Ishikawa (cell line): Measurements from ENCODE around the gene TMEM208.

ENCODE experiments used
- EP300 ChIP-seq: IDR thresholded peaks from 2 replicates; pipeline ENCODE4 v1.6.1; 2012; ENCODE audit warnings: borderline replicate concordance
- FOXM1 ChIP-seq: IDR thresholded peaks from 2 replicates; pipeline ENCODE4 v1.6.1; 2012; ENCODE audit warnings: low read depth, borderline replicate concordance
- MAX ChIP-seq: IDR thresholded peaks from 2 replicates; pipeline ENCODE4 v1.6.1; 2012
- NFIC ChIP-seq: IDR thresholded peaks from 2 replicates; pipeline ENCODE4 v1.6.1; 2012
- RAD21 ChIP-seq: IDR thresholded peaks from 2 replicates; pipeline ENCODE4 v1.6.1; 2012; ENCODE audit warnings: low read depth
- REST ChIP-seq: IDR thresholded peaks from 2 replicates; pipeline ENCODE4 v1.6.1; 2012; ENCODE audit warnings: low read depth, mild to moderate bottlenecking
- TAF1 ChIP-seq: IDR thresholded peaks from 2 replicates; pipeline ENCODE4 v1.6.1; 2012; ENCODE audit warnings: low read depth, mild to moderate bottlenecking
- TCF12 ChIP-seq: IDR thresholded peaks from 2 replicates; pipeline ENCODE4 v1.6.1; 2012; ENCODE audit warnings: low read depth
- USF1 ChIP-seq: IDR thresholded peaks from 2 replicates; pipeline ENCODE4 v1.6.1; 2012
- YY1 ChIP-seq: IDR thresholded peaks from 2 replicates; pipeline ENCODE4 v1.6.1; 2012; ENCODE audit warnings: low read depth
- ZBTB7A ChIP-seq: IDR thresholded peaks from 2 replicates; pipeline ENCODE4 v1.6.1; 2012; ENCODE audit warnings: low read depth

GRCh38 chr16:67208154-67208896 is 18.6 kb upstream of the TMEM208 start:
- TF ChIP-seq FOXM1 (no peak), MAX (no peak), EP300 (no peak), YY1 (no peak), NFIC (no peak), RAD21 (no peak), REST (no peak), TAF1 (no peak), TCF12 (no peak), ZBTB7A (no peak; the same call in 1 of the 2 replicates), USF1 (no peak)
